GM12878 (cell line): ENCODE measurements around the gene SKAP1. TPM values are rescaled to one million over a fixed set of nuclear protein-coding genes. Genes with fewer than 3 reads are reported as not detected.

Experiments
- ATAC-seq: fragments of 200-7000 bp; cut with Tn5 transposase; 3 replicates; pipeline ENCODE4 v1.9.1; 2020; ENCODE audit warnings: mild to moderate bottlenecking, moderate library complexity
- BruUV-seq: library from RNA; stranded (reverse); fragments of 400-500 nt; replicated peaks from 2 replicates; lab custom pipeline; 2021; lab: Mats Ljungman, UMichigan
- CTCF ChIA-PET: fragments of 300-600 bp; sonication (Branson Sonifier 250); formaldehyde crosslinking; extraction: SDS; loops from one replicate; lab custom pipeline; 2021; ENCODE audit warnings: inconsistent platforms; lab: Yijun Ruan, JAX
- POLR2A ChIA-PET: fragments of 350-600 bp; formaldehyde crosslinking; extraction: SDS; loops from one replicate; lab custom pipeline; 2021; ENCODE audit warnings: inconsistent platforms; lab: Charles Lee
- RAD21 ChIA-PET: fragments of 300-600 bp; sonication (Branson Sonifier 250); formaldehyde crosslinking; loops from one replicate; lab custom pipeline; 2023; ENCODE audit warnings: antibody characterized with exemption; ENCODE audit not compliant: unreplicated experiment; lab: Charles Lee
- SMC1A ChIA-PET: fragments of 300-600 bp; sonication (Branson Sonifier 250); formaldehyde crosslinking; loops from one replicate; lab custom pipeline; 2023; ENCODE audit not compliant: unreplicated experiment, uncharacterized antibody; lab: Charles Lee
- DNase-seq: peaks from one replicate; pipeline ENCODE4 v3.0.0-alpha.2; 2011; ENCODE audit warnings: low read depth, low spot score
- FAIRE-seq: peaks from 3 replicates; lab custom pipeline; 2011; peaks lifted over from hg19 to GRCh38; lab: Jason Lieb, UNC
- H2AFZ ChIP-seq: 2 replicates; pipeline ENCODE4 v1.6.0; 2011; ENCODE audit warnings: low read depth, low read length, control low read depth; ENCODE audit not compliant: control insufficient read depth
- H3K27ac ChIP-seq: 2 replicates; pipeline ENCODE4 v1.5.1; 2011; ENCODE audit warnings: control low read depth; ENCODE audit not compliant: control insufficient read depth, insufficient read depth
- H3K27me3 ChIP-seq, 2 experiments: replicated peaks in 1 of 2; 2 replicates each; pipeline versions ENCODE4 v1.6.0 to v1.6.1; 2011; ENCODE audit warnings: low read length in 1 of 2; ENCODE audit not compliant: control insufficient read depth in 2 of 2, insufficient read depth in 2 of 2
- H3K36me3 ChIP-seq, 2 experiments: 2 replicates each; pipeline ENCODE4 v1.5.1; 2011; ENCODE audit warnings: low read length in 1 of 2; ENCODE audit not compliant: control insufficient read depth in 2 of 2, insufficient read depth in 2 of 2
- H3K4me1 ChIP-seq: 2 replicates; pipeline ENCODE4 v1.6.1; 2011; ENCODE audit warnings: mild to moderate bottlenecking, low read length, moderate library complexity, mixed read lengths; ENCODE audit not compliant: control insufficient read depth, insufficient read depth
- H3K4me2 ChIP-seq: 2 replicates; pipeline ENCODE4 v1.6.0; 2011; ENCODE audit warnings: control low read depth; ENCODE audit not compliant: control insufficient read depth, insufficient read depth
- H3K4me3 ChIP-seq: fragments of 200-600 bp; sonication (generic); 2 replicates; pipeline ENCODE4 v1.5.1; 2016
- H3K79me2 ChIP-seq: 2 replicates; pipeline ENCODE4 v1.6.0; 2011; ENCODE audit warnings: low read length; ENCODE audit not compliant: control insufficient read depth, insufficient read depth
- H3K9ac ChIP-seq: 2 replicates; pipeline ENCODE4 v1.8.0; 2011; ENCODE audit warnings: low read length, control low read depth, mixed read lengths; ENCODE audit not compliant: control insufficient read depth, insufficient read depth
- H3K9me3 ChIP-seq: replicated peaks from 3 replicates; pipeline ENCODE4 v1.5.1; 2011; ENCODE audit warnings: mild to moderate bottlenecking, low read length; ENCODE audit not compliant: control insufficient read depth, insufficient read depth
- H4K20me1 ChIP-seq: 2 replicates; pipeline ENCODE4 v1.6.0; 2011; ENCODE audit not compliant: control insufficient read depth, insufficient read depth
- CEBPZ ChIP-seq: fragments of 150-350 bp; IDR thresholded peaks from 2 replicates; pipeline ENCODE4 v1.6.1; 2016; ENCODE audit warnings: low read depth, low read length
- CREM ChIP-seq: IDR thresholded peaks from 2 replicates; pipeline ENCODE4 v1.6.1; 2014; ENCODE audit warnings: antibody characterized with exemption, low read depth
- HSF1 ChIP-seq: fragments of 150-350 bp; IDR thresholded peaks from 2 replicates; pipeline ENCODE4 v1.6.1; 2014; ENCODE audit warnings: mild to moderate bottlenecking, low read depth, low read length
- JUNB ChIP-seq: IDR thresholded peaks from 2 replicates; pipeline ENCODE4 v1.6.1; 2016; ENCODE audit warnings: antibody characterized with exemption, mild to moderate bottlenecking
- MLLT1 ChIP-seq: fragments of 450-650 bp; IDR thresholded peaks from 2 replicates; pipeline ENCODE4 v1.6.1; 2016; ENCODE audit warnings: mild to moderate bottlenecking
- PRDM15 ChIP-seq: fragments of 450-650 bp; formaldehyde crosslinking; IDR thresholded peaks from 2 replicates; pipeline ENCODE4 v1.4.0; 2020; ENCODE audit warnings: mild to moderate bottlenecking, moderate library complexity
- SMAD5 ChIP-seq: IDR thresholded peaks from 2 replicates; pipeline ENCODE4 v1.6.1; 2016; ENCODE audit warnings: antibody characterized with exemption, low read depth
- STAT1 ChIP-seq: fragments of 450-650 bp; conservative IDR thresholded peaks from 2 replicates; pipeline ENCODE4 v1.6.1; 2014; ENCODE audit warnings: antibody characterized with exemption, mild to moderate bottlenecking
- STAT3 ChIP-seq: IDR thresholded peaks from 2 replicates; pipeline ENCODE4 v1.6.1; 2011; ENCODE audit warnings: low read depth, low read length, improper control_type of control experiment
- TBL1XR1 ChIP-seq: IDR thresholded peaks from 2 replicates; pipeline ENCODE4 v1.6.1; 2012; ENCODE audit warnings: low read depth, low read length, improper control_type of control experiment
- ZNF384 ChIP-seq: IDR thresholded peaks from 2 replicates; pipeline ENCODE4 v1.6.1; 2012; ENCODE audit warnings: low read depth, mild to moderate bottlenecking, low read length, improper control_type of control experiment, borderline replicate concordance
- WGBS: methylation state at CpG from one replicate; pipeline ENCODE4 v1.1.6; 2016; ENCODE audit warnings: low lambda C conversion rate; ENCODE audit not compliant: insufficient replicate concordance, insufficient coverage; ENCODE audit errors: missing lambda C conversion rate; 5-methylcytosine and 5-hydroxymethylcytosine counted together
- in situ Hi-C: fragments of 300-500 bp; cut with MboI; formaldehyde crosslinking; loops from 9 replicates; pipeline ENCODE4 v1.14.3; 2018; ENCODE audit warnings: mixed read lengths
- intact Hi-C: fragments of 100-400 bp; cut with micrococcal nuclease; formaldehyde crosslinking; loops from one replicate; pipeline ENCODE4 v1.14.2; 2022; ENCODE audit not compliant: unreplicated experiment
- polyA plus RNA-seq, 11 experiments: library from polyadenylated mRNA; depleted of rRNA in 4 of 11; unstranded in 6 of 11; stranded (reverse) in 5 of 11; fragments of >200 nt; fragmentation: Nextera tagmentation in 4 of 11; fragmentation: Illumina TruSeq in 1 of 11; extraction: Ambion mirVana in 4 of 11; extraction: Trizol in 1 of 11; gene quantifications; 1 replicate in 1 of 11; 2 replicates in 10 of 11; pipeline versions ENCODE4 v1.2.1 to v1.2.3, GENCODE V29; 2011 to 2016; ENCODE audit warnings: inconsistent platforms in 2 of 11, missing spikeins in 2 of 11, low read depth in 1 of 11
- total RNA-seq, 4 experiments: library from RNA; depleted of rRNA in 3 of 4; stranded (reverse); fragments of >200 nt in 3 of 4; fragmentation: Illumina TruSeq in 1 of 4; extraction: Trizol in 1 of 4; gene quantifications; 2 replicates each; pipeline versions ENCODE4 v1.2.1 to v1.2.3, GENCODE V29; 2013 to 2021

Gene SKAP1
- total and polyA plus RNA-seq, 10 of the 15 experiments (the other 5 are each of a cell fraction or from before 2014, with no cell fraction given): 17.1 to 97.6 (median 35.9) TPM

- POLR2A ChIA-PET: no interaction called here
- ATAC-seq (no peak), DNase-seq (no peak), FAIRE-seq (no peak)
- 80% methylated on average over 3 of the region's 3 CpGs for WGBS
- Histone ChIP-seq H2AFZ (no peak overlapping the region), H4K20me1 (no peaks in the 10 kb centered on the region), H3K36me3 (peaks cover 3 to 24% of the 10 kb centered on the region in 2 experiments; a peak in 3 of 4 replicates), H3K9me3 (no peaks in the 10 kb centered on the region), H3K9ac (no peak overlapping the region), H3K4me2 (no peak overlapping the region), H3K79me2 (no peaks in the 10 kb centered on the region), H3K4me3 (no peak overlapping the region), H3K27ac (no peak overlapping the region), H3K27me3 (no peaks in the 10 kb centered on the region), H3K4me1 (no peaks in the 10 kb centered on the region)
- SMC1A ChIA-PET: no interaction called here
- BruUV-seq: no TSS peak
- RAD21 ChIA-PET: no interaction called here
- CTCF ChIA-PET: interaction anchor here (0.6 to 1.1 kb wide), 2 partner anchors 14 to 52 kb away, joined by 3 read pairs; no protein-coding TSS in a partner anchor
- intact Hi-C loops: no loop called here
- in situ Hi-C loops: no loop called here
- TF ChIP-seq CEBPZ (no peak), STAT1 (no peak), CREM (no peak), PRDM15 (CRISPR knock-in tag) (no peak), ZNF384 (no peak), JUNB (no peak), HSF1 (no peak), MLLT1 (no peak), SMAD5 (no peak), STAT3 (no peak), TBL1XR1 (no peak)
Measured at GRCh38 chr17:48187872-48188608, 242.0 kb downstream of the SKAP1 start.
